ENCODE measurements around the gene ZHX3. TPM values are rescaled to one million over a fixed set of nuclear protein-coding genes. Genes with fewer than 3 reads are reported as not detected.
"Not testable (repeated sequence)": the region's sequence is repeated elsewhere in the genome, so short reads cannot be mapped to it uniquely, and the experiment has no call there.

ZHX3 gene
- total RNA-seq, 4 donors from 2014 or later = 20.1 to 30.0 (median 25.9) TPM

DNA sequence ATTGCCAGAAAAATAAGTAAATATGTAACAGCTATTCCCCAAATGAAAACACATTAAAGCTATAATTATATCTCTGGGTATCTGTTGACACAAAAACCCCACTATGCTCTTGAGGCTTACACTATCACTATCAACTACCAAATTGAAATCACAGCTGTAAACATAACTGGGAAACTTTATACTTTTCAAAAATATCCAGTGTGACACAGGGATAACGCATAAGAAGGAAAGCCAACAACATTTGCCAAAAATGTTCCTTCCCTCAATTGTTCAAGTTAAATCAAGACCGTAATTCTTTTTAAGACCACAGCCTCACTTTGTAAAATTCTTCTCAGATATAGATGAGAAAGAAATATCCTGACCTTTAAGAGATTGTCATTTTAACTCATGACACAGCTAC is 3.1 kb downstream of the ZHX3 start:
- H3K9me3 ChIP-seq = no peaks in the 10 kb centered on the region
- no peak overlapping the region for H3K4me3 ChIP-seq
- TF ChIP-seq CTCF (IDR thresholded peaks at IDR 0.05 in 4 of 5, conservative IDR thresholded peaks at IDR 0.05 in 1 of 5) = no peak
- TF ChIP-seq POLR2A (IDR thresholded peaks at IDR 0.05) = no peak
- H3K27me3 ChIP-seq = no peaks in the 10 kb centered on the region
- ATAC-seq (no peak), DNase-seq (no peak)
- intact Hi-C loops (cut with DNase I; ENCODE audit: low total_unique reads) = loop anchor here (10.0 kb wide), 1 partner anchor 380 kb away; no protein-coding TSS in a partner anchor
- no peaks in the 10 kb centered on the region for H3K36me3 ChIP-seq
- peaks cover 47 to 51% of the 10 kb centered on the region in 2 donors for H3K4me1 ChIP-seq
- in situ Hi-C loops (cut with MboI; ENCODE audit: low sequenced_read_pairs in 4 of 4) = no loop called here
- H3K27ac ChIP-seq = peak overlapping the region; percentile 84 to 96 (median 91)

DNA sequence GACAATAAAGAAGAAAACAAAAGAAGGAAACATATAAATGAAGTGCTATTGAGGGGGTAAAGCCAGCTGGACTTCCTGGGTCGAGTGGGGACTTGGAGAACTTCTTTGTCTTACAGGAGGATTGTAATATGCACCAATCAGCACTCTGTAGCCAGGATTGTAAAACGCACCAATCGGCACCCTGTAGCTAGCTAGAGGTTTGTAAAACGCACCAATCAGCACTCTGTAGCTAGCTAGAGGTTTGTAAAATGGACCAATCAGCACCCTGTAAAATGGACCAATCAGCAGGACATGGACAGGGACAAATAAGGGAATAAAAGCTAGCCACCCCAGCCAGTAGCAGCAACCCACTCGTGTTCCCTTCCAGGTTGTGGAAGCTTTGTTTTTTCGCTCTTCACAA is 5.5 kb downstream of the ZHX3 start:
- DNase-seq; H3K36me3 ChIP-seq; in situ Hi-C loops (cut with MboI; ENCODE audit: low sequenced_read_pairs in 4 of 4); H3K9me3 ChIP-seq; H3K27ac ChIP-seq; H3K27me3 ChIP-seq; ATAC-seq; H3K4me3 ChIP-seq: not testable (repeated sequence)
- intact Hi-C loops (cut with DNase I; ENCODE audit: low total_unique reads) = loop anchor here (10.0 kb wide), 1 partner anchor 383 kb away; no protein-coding TSS in a partner anchor
- H3K4me1 ChIP-seq = peaks cover 61 to 64% of the 10 kb centered on the region in 2 donors

- TF ChIP-seq CTCF (IDR thresholded peaks at IDR 0.05 in 4 of 5, conservative IDR thresholded peaks at IDR 0.05 in 1 of 5) = no peak
- no peak for TF ChIP-seq POLR2A (IDR thresholded peaks at IDR 0.05)
- Histone ChIP-seq H3K27ac (peak overlapping the region in 3 of 4 donors; percentile 34 to 61 (median 50)), H3K4me1 (peaks cover 55 to 56% of the 10 kb centered on the region in 2 donors), H3K36me3 (no peaks in the 10 kb centered on the region), H3K4me3 (no peak overlapping the region), H3K27me3 (no peaks in the 10 kb centered on the region), H3K9me3 (no peaks in the 10 kb centered on the region)
- no peak for ATAC-seq
- in situ Hi-C loops (cut with MboI; ENCODE audit: low sequenced_read_pairs in 4 of 4) = no loop called here
- intact Hi-C loops (cut with DNase I; ENCODE audit: low total_unique reads) = loop anchor here (10.0 kb wide), 1 partner anchor 385 kb away; no protein-coding TSS in a partner anchor
- no peak for DNase-seq
These were observed 7.7 kb downstream of the ZHX3 start for GRCh38 chr20:41309817-41310216.

- ATAC-seq = no peak
- TF ChIP-seq CTCF (IDR thresholded peaks at IDR 0.05 in 4 of 5, conservative IDR thresholded peaks at IDR 0.05 in 1 of 5) = no peak
- TF ChIP-seq POLR2A (IDR thresholded peaks at IDR 0.05) = no peak
- in situ Hi-C loops (cut with MboI; ENCODE audit: low sequenced_read_pairs in 4 of 4) (no loop called here), intact Hi-C loops (cut with DNase I; ENCODE audit: low total_unique reads) (no loop called here)
- peak overlapping the region; percentile 16 to 61 (median 42) for H3K27ac ChIP-seq
- peaks cover 55 to 56% of the 10 kb centered on the region in 2 donors for H3K4me1 ChIP-seq
- no peaks in the 10 kb centered on the region for H3K36me3 ChIP-seq
- H3K27me3 ChIP-seq = no peaks in the 10 kb centered on the region
- no peak for DNase-seq
- H3K9me3 ChIP-seq = no peaks in the 10 kb centered on the region
- no peak overlapping the region for H3K4me3 ChIP-seq
These were observed 8.7 kb downstream of the ZHX3 start for GRCh38 chr20:41308726-41309413.

DNA sequence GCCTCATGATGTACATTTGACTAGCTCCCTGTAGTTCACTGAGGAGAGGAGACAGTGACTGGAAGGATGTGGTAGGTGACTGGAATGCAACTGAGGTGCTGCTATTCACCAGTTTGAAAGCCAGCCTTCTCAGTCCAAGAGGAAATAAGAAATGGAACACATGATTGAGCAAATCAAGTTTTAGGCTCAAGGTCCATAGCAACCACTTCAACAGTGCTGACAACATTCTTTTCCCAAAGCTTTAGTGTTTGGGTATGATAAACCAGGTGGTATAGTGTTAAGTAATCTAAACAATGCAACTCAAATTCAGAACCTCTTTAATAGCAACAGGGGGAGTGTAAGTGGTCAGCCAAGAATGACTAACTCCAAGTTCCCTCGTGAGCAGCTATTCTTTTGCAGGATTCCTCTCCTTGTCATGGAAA is 9.2 kb downstream of the ZHX3 start:
- H3K27me3 ChIP-seq = no peaks in the 10 kb centered on the region
- peak overlapping the region; percentile 12 to 61 (median 25) for H3K27ac ChIP-seq
- H3K4me1 ChIP-seq = peaks cover 55 to 57% of the 10 kb centered on the region in 2 donors
- H3K9me3 ChIP-seq = no peaks in the 10 kb centered on the region
- in situ Hi-C loops (cut with MboI; ENCODE audit: low sequenced_read_pairs in 4 of 4) (no loop called here), intact Hi-C loops (cut with DNase I; ENCODE audit: low total_unique reads) (no loop called here)
- no peak overlapping the region for H3K4me3 ChIP-seq
- peak in 1 of 2 donors; percentile 23 for ATAC-seq
- TF ChIP-seq CTCF (IDR thresholded peaks at IDR 0.05 in 4 of 5, conservative IDR thresholded peaks at IDR 0.05 in 1 of 5) (no peak), POLR2A (IDR thresholded peaks at IDR 0.05) (no peak)
- no peaks in the 10 kb centered on the region for H3K36me3 ChIP-seq
- DNase-seq = no peak
